PFSK-1 (cell line): ENCODE measurements around the gene TXNDC9.

Experiments used
- FOXP2 ChIP-seq: optimal IDR thresholded peaks from 2 replicates; pipeline ENCODE3; 2011; ENCODE audit warnings: borderline replicate concordance, control low read depth, inconsistent platforms; ENCODE audit not compliant: insufficient read depth; ENCODE audit errors: extremely low read length, extremely low read depth
- POLR2AphosphoS5 ChIP-seq: IDR thresholded peaks from 2 replicates; pipeline ENCODE4 v1.6.1; 2012; ENCODE audit warnings: low read depth, mild to moderate bottlenecking, control low read depth, low read length, moderate library complexity
- REST ChIP-seq, 2 experiments: IDR thresholded peaks; 2 replicates each; pipeline versions ENCODE4 v1.6.1 to v1.8.0; 2011 to 2012; ENCODE audit warnings: low read depth in 2 of 2, low read length in 2 of 2, control low read depth in 1 of 2, inconsistent platforms in 1 of 2, mild to moderate bottlenecking in 1 of 2, moderate library complexity in 1 of 2; ENCODE audit not compliant: insufficient read depth in 1 of 2
- SIN3A ChIP-seq: IDR thresholded peaks from 2 replicates; pipeline ENCODE4 v1.6.1; 2012; ENCODE audit warnings: mild to moderate bottlenecking, low read length, moderate library complexity, borderline replicate concordance; ENCODE audit not compliant: insufficient read depth
- TAF1 ChIP-seq: IDR thresholded peaks from 2 replicates; pipeline ENCODE4 v1.6.1; 2012; ENCODE audit warnings: low read length, control low read depth, borderline replicate concordance; ENCODE audit not compliant: insufficient read depth

Gene TXNDC9

GRCh38 chr2:99285526-99285925 is 50.6 kb downstream of the TXNDC9 start:
- no peak for TF ChIP-seq TAF1
- TF ChIP-seq SIN3A: no peak
- TF ChIP-seq REST (IDR thresholded peaks at IDR 0.05; ENCODE audit: insufficient read depth in 1 of 2, low read depth in 2 of 2, low read length in 2 of 2): no peak
- TF ChIP-seq POLR2AphosphoS5: no peak
- no peak for TF ChIP-seq FOXP2

- TF ChIP-seq FOXP2 (no peak), SIN3A (no peak), TAF1 (no peak), REST (IDR thresholded peaks at IDR 0.05; ENCODE audit: insufficient read depth in 1 of 2, low read depth in 2 of 2, low read length in 2 of 2) (no peak), POLR2AphosphoS5 (no peak)
Observed at GRCh38 chr2:99279969-99280695, 56.0 kb downstream of the TXNDC9 start.

GRCh38 chr2:99278793-99279291 is 57.3 kb downstream of the TXNDC9 start:
- no peak for TF ChIP-seq TAF1
- no peak for TF ChIP-seq REST (IDR thresholded peaks at IDR 0.05; ENCODE audit: insufficient read depth in 1 of 2, low read depth in 2 of 2, low read length in 2 of 2)
- no peak for TF ChIP-seq POLR2AphosphoS5
- TF ChIP-seq SIN3A: no peak
- TF ChIP-seq FOXP2: no peak

- TF ChIP-seq FOXP2 (no peak), REST (IDR thresholded peaks at IDR 0.05; ENCODE audit: insufficient read depth in 1 of 2, low read depth in 2 of 2, low read length in 2 of 2) (no peak), TAF1 (no peak), SIN3A (no peak), POLR2AphosphoS5 (no peak)
Observed at GRCh38 chr2:99275882-99276281, 60.3 kb downstream of the TXNDC9 start.
